NCI-H1436 treated with DMSO at 0.1 percent for 48 hours (cell line): Measurements from ENCODE around the gene RPS28.
"Not testable (repeated sequence)": the region's sequence is repeated elsewhere in the genome, so short reads cannot be mapped to it uniquely, and the experiment has no call there.

Experiments used
- DNase-seq: peaks from one replicate; lab custom pipeline; 2025; lab: John Stamatoyannopoulos, UW

RPS28 gene

GRCh38 chr19:8321067-8321985 is at the start of gene RPS28, which contains the start of gene NDUFA7:
TSS of gene RPS28 (plus strand) at chr19:8321496. CDS start at chr19:8321531, 35 bp downstream.
TSS of gene NDUFA7 (minus strand) at chr19:8321375. CDS start at chr19:8321358, 17 bp downstream.
- peak; percentile 69 for DNase-seq

GRCh38 chr19:8276508-8276907 is 44.8 kb upstream of the RPS28 start:
- DNase-seq = not testable (repeated sequence)

- not testable (repeated sequence) for DNase-seq
Observed at GRCh38 chr19:8291337-8291736, 30.0 kb upstream of the RPS28 start.

DNA sequence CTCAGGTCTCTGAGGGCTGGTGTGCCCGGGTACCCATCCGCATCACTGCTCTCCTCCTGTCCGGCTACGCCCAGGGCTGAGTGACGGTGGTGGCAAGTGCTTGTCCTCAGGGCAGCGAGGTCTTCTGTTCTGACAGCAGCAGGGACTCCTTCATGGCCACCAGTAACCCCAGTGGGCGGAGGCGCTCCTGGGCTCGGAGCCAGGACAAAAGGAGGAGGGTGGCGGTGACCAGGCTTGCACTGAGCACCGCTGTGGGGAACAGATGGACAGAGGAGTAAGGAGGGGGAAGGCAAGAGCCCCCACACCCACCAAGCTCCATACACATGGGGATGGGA is 19.0 kb upstream of the RPS28 start:
- DNase-seq = no peak

- DNase-seq = no peak
Observed at GRCh38 chr19:8302734-8303133, 18.6 kb upstream of the RPS28 start.

- DNase-seq = no peak
Observed at GRCh38 chr19:8304841-8305621, 16.3 kb upstream of the RPS28 start.

DNA sequence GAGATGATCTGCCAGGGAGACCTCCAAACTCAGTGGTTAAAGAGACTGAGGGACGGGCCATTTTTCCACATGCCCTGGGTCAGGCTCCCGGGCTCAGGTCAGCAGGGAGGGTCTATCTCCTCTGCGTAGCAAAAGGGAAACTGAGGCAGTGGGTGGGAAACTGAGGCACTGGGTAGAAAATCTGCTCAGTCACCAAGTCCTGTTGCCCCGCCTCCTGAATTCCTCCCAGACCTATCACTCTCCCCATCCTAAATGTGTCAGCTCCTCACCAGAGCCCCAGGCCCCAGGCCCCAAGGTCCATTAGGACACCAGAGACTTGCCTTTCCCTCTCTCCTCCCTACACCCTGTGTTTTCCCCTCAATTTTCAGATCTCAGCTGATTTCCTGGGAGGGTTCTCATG is 15.5 kb upstream of the RPS28 start:
- no peak for DNase-seq

DNA sequence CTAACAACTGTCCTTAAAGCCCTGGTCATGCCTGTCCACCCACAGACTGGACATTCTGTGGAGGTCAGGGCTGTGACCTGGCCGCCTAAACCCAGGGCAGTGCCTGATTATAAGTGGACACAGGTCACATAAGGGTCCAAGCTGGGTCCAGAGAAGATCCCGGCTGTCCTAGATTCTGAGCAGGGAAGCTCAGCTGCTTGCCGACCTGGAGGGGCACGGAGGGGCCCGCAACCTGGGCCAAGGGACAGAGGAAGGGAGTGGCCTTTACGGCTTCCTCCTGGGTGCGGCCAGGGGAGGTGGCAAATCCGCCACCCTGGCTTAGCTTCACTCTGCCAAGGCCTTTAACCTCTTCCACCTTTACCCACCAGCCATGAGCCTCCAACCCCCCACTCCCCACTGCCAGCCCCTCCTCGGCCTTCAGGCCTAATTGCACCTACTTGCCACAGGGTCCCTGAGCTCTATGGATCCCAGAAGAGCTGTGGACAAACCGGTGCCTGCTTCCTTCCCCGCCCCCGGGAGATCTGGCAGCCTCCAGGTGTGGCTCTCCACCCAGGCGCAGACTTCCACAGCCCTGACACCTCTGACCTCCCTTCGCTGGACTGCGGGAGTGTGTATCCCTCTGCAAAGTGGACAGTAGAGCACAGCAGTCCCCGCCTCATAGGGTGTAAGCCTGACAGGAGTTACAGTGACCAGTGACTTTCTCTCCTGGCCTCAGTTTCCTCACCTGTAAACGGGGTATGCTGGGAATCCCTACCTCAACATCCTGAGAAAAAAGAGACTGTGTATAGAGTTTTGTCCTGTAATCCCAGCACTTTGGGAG is 14.9 kb upstream of the RPS28 start:
- no peak for DNase-seq

GRCh38 chr19:8307400-8307964 is 13.8 kb upstream of the RPS28 start:
- DNase-seq = no peak

- peak; percentile 50 for DNase-seq
Observed at GRCh38 chr19:8307965-8308866, 13.1 kb upstream of the RPS28 start, which contains the start of gene CD320. TSS of gene CD320 (minus strand) at chr19:8308358. CDS start at chr19:8308290, 68 bp downstream.

DNA sequence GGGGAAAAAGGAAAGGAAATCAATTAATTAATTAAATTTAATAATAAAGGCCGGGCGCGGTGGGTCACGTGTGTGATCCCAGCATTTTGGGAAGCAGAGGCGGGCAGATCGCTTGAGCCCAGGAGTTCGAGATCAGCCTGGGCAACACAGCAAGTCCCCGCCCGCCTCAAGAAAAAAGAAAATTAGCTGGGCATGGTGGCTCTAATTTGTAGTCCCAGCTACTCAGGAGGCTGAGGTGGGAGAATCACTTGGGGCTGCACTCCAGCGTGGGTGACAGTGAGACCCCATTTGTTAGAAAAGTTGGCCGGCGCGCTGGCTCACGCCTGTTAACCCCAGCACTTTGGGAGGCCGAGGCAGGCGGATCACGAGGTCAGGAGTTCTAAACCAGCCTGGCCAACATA is 12.4 kb upstream of the RPS28 start:
- DNase-seq = no peak

- no peak for DNase-seq
Observed at GRCh38 chr19:8310342-8311055, 10.8 kb upstream of the RPS28 start.

GRCh38 chr19:8311461-8312260 is 9.6 kb upstream of the RPS28 start:
- no peak for DNase-seq

- DNase-seq = not testable (repeated sequence)
Observed at GRCh38 chr19:8314981-8315640, 6.2 kb upstream of the RPS28 start.

DNA sequence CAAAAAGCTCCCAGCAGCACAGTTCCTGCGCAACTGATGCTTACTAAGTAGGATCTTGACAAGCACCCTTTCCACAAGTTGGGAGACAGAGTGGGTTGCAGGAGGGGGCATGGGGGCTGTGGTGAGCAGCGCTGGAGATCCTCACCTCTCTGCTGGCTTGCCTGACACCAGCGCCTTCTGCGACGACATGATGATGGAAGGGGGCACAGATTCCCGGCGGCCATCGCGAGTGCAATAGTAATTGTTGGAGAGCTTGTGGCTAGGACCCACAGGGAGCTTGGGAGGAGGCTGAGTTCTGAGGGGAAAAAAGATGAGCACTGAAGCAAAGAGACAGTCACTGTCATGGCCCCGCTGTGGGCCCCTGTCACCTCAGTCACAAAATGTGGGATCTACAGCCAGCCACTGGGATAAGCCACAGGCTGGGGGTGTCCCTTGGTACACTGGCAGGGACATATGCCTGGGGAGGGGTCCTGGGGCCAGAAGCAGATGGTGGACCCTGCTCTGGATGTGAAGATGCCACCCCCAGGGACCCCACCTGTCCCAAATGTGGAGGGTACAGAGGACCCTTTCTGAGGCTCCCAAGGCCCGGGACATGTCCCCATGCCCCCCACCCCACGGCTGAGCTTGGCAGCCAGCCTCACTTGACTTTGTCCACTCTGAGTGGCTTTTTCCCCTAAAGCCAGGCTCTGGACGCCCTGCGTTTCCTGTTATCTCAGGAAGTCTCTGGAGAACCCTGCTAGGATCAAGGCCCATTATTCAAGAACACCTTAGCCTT is 4.8 kb upstream of the RPS28 start:
- no peak for DNase-seq

DNA sequence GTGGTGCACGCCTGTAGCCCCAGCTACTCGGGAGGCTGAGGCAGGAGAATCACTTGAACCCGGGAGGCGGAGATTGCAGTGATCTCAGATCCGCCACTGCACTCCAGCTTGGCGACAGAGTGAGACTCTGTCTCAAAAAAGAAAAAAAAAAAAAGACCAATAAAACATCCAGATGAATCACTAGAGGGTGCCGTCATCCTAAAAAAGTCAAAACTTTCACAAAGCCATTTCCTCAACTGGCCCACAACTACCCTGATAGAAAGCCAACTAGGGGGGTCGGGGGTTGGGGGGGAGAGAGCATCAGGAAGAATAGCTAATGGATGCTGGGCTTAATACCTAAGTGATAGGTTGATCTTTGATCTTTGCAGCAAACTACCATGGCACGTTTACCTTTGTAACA is 2.5 kb upstream of the RPS28 start:
- not testable (repeated sequence) for DNase-seq

GRCh38 chr19:8319807-8320520 is 1.3 kb upstream of the RPS28 start:
- DNase-seq = no peak
